Mesenteric fat pad (tissue), 1 donor: ENCODE data around the gene DEDD2. TPM values are rescaled to one million over a fixed set of nuclear protein-coding genes. Genes with fewer than 3 reads are reported as not detected.

Experiments used
- DNase-seq: peaks from one replicate; pipeline ENCODE4 v3.0.0-alpha.2; 2020; ENCODE audit warnings: low spot score
- total RNA-seq: library from RNA; stranded (reverse); fragmentation: NEBNext Ultra II Directional; extraction: Animal tissue kit (Norgen Biotek cat#: 25700); gene quantifications from one replicate; pipeline ENCODE4 v1.2.1, GENCODE V29; 2021
- donor health status: DM: yes; HTN: yes; CAD: no.

The DEDD2 gene
- total RNA-seq, 1 donor from 2014 or later, result 12.4 TPM

DNA sequence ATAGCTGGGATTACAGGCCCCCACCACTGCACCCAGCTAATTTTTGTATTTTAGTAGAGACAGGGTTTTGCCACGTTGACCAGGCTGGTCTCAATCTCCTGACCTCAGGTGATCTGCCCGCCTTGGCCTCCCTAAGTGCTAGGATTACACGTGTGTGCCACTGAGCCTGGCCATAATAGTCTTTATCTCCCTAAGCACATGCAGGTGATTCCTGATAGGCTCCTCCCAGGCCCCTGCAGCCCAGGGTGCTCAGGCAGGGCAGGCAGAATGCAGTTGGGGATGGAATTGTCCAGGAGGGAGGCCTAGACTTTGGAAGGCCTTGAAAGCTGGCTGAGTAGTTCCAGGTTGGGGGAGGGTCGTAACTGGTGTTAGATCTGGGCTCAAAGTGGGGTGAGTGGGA lies 11.2 kb upstream of the DEDD2 start:
- no peak for DNase-seq

- no peak for DNase-seq
Measured at GRCh38 chr19:42226886-42227285, 9.4 kb upstream of the DEDD2 start.

DNA sequence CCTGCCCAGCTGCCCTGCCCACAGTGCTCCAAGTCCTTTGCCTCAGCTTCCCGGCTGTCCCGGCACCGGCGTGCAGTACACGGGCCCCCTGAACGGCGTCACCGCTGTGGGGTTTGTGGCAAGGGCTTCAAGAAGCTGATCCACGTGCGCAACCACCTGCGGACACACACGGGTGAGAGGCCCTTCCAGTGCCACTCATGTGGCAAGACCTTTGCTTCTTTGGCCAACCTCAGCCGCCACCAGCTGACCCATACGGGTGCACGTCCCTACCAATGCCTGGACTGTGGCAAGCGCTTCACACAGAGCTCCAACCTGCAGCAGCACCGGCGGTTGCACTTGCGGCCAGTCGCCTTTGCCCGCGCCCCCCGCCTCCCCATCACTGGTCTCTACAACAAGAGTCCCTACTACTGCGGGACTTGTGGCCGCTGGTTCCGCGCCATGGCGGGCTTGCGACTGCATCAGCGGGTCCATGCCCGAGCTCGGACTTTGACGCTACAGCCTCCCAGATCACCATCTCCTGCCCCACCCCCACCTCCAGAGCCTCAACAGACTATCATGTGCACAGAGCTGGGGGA lies 8.3 kb upstream of the DEDD2 start:
- no peak for DNase-seq

- DNase-seq, result no peak
Measured at GRCh38 chr19:42224940-42225717, 7.7 kb upstream of the DEDD2 start.

- no peak for DNase-seq
Measured at GRCh38 chr19:42220751-42221097, 3.2 kb upstream of the DEDD2 start.

GRCh38 chr19:42219812-42220750 lies 2.6 kb upstream of the DEDD2 start, which contains the start of gene ZNF526:
Gene ZNF526, plus strand, starts transcription at chr19:42220312. Its CDS starts 4,092 bp downstream, at chr19:42224404.
- DNase-seq, result peak; percentile 100

DNA sequence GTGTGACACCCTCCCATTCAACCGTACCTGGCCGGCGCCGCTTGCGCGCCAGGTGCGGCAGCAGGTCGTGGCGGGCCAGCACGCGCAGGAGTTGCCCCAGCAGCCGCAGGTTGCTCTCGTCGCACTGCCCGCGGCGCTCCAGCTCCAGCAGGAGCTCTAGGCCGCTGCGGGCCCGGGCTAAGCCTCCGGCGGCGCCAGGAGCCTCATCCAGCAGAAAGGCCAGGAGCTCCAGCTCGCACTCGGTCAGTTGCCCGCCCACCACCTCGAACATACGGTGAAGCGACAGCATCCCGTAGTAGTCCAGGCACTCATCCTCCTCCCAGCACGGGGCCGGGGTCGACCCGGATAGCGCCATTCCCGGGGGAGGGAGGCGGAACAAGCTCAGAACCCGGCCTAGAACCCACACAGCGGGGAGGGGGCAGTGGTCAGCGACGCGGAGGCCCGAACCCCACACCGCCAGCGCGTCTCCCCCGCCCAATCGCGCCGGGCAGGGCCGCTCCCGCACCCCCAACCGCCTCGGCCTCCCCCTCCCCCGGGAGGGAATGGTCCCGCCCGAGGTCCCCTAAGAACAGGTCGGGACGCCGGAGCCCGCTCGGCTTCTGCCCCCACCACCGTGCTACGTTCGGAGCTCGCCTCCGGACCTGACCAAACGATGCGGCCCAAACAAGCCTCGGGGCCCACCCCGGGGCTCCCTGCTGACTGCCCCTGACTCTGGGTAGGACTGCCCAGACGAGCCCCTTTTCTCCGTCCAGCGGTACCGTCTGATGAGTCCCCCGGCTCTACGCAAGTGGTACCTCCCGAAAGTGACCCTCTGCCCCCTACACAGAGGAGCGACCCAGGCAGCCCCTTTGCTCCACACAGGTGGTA lies 591 bp downstream of the DEDD2 start:
- DNase-seq, result no peak

- DNase-seq, result no peak
Measured at GRCh38 chr19:42214810-42215485, 2.5 kb downstream of the DEDD2 start.

GRCh38 chr19:42212886-42213285 lies 4.6 kb downstream of the DEDD2 start:
- no peak for DNase-seq

DNA sequence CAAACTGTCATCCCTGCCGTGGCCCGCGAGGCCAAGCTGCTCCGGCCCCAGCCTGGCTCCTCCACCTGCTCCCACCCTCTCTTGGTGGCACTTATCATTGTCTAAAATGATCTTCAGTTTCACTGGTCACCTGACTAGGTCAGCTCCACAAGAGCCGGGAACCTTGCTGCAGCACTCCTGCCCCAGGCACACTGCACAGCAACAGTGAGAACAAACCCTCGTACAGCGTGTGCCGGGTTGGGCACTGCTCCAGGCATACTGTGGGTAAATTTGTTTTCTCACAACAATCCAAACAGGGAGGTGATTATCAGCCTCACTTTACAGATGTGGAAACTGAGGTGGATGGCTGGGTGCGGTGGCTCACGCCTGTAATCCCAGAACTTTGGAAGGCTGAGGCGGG lies 8.9 kb downstream of the DEDD2 start:
- DNase-seq, result no peak

- DNase-seq, result no peak
Measured at GRCh38 chr19:42207767-42208271, 9.7 kb downstream of the DEDD2 start.

- DNase-seq, result no peak
Measured at GRCh38 chr19:42206871-42207755, 10.4 kb downstream of the DEDD2 start.

GRCh38 chr19:42204664-42205063 lies 12.8 kb downstream of the DEDD2 start:
- DNase-seq, result no peak

DNA sequence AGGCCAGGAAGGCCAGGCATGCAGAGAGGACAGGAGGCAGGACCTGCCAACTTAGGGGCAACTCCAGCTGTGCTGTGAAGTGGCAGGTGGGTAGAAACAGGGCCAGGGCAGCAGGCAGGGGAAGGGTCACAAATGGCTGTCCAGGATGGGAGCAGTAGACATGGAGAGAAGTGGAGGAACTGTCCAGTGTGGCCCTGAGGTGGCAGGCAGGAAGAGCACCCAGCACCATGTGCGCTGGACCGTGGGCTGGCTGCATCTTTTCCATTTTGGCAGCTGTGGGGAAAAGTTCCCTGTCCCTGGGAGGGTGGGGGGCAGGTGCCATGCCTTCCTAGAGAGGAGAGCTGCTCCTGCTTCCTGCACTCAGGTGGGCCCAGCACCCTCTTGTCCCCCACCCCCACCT lies 13.8 kb downstream of the DEDD2 start:
- DNase-seq, result no peak

DNA sequence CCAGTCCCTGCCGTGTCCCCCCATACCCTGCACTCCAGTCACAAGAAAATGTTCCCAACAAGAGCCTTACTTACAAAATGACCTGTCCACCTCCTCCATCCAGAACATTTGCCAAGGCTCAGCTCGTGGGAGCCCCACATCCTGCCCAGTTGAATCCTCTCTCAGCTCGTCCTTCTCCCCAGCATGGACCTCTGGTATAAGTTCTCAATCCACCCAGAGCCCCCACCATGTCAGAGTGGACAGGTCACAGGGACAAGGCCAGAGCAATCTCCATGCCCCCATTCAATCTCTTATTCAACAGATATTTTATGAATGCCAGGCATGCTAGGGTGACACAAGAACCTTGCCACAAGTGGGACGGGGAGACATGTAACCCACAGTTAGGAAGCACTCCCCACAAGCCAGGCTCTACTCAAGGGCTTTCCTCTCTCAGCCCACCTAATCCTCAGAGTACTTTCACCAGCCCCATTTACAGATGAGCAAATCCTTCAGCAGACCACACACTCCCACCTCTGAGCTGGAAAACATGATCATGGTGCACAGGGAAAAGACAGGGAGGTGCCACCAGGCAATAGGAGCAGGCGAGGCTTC lies 15.1 kb downstream of the DEDD2 start:
- no peak for DNase-seq

DNA sequence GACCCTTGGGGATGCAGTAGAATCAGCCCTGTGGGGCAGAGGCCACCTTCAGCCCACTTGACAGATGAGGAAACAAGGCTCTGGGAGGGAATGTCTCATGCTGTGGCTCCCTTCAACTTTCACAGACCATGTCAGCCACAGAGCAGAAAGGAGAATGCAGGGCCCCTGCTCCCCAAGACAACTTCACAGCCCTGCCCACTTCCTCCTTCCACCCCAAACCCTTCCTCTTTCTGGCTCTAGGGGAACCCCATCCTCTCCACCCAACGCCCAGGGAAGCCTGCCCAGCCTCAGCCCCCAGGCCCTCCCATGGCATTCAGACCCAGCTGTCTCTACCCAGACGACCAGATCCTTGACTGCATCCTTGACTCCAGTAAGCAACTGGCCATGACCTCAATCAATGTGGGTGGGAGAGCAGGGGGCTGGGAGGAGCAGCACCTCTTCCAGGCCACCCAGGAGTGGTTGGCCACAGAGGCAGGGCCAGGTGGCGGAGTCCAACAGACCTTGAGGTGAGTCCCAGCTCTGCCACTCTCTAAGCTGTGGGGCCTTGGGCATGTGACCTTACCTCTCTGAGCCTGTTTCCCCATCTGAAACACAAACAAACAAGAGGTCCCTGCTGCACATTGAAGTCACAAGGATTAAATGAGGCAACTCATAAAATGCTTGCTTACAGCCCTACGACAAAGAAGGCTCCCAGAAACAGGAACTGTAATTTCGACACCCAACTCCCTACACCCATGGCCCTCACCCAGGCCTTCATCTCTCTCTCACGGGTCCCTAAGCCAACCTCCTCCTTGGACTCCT lies 15.8 kb downstream of the DEDD2 start:
- no peak for DNase-seq

DNA sequence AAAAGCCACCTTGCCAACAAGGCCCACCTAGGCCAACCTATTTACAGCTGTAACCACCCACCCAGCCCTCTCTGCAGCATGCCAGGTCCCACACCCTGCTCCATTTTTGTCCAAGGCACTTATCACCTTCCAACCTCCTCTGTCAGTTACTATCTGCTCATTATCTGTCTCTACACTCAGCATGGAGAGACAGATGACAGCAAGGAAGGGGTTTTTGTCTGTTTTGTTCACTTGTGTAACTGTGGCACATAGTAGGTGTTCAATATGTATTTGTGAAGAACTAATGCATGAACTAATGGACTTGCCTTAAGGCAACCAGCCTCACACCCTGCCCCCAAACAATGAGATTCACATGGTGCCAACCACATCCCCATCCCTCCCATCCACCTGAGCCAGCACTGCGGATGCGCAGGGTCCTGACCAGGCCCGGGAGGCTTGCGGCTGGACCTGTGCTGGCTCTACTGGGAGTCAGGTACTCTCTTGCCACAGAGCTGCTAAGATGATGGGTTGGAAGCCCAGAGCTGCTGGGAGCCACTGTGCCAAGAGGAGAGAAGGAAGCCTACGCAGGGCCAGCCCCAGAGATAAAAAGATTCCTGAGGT lies 17.3 kb downstream of the DEDD2 start:
- no peak for DNase-seq
